GM10266 (cell line): ENCODE results near the gene ADGRL3.

Source experiments
- DNase-seq: peaks from one replicate; pipeline ENCODE4 v3.0.0; 2012; ENCODE audit errors: extremely low spot score
- TF ChIP-seq, protein P1 (sequence below): IDR thresholded peaks from 2 replicates; pipeline ENCODE4 v1.5.1; 2012; ENCODE audit warnings: mild to moderate bottlenecking, low read depth; ENCODE audit not compliant: control insufficient read depth, insufficient read depth; ENCODE audit errors: missing control alignments

Gene ADGRL3

DNA sequence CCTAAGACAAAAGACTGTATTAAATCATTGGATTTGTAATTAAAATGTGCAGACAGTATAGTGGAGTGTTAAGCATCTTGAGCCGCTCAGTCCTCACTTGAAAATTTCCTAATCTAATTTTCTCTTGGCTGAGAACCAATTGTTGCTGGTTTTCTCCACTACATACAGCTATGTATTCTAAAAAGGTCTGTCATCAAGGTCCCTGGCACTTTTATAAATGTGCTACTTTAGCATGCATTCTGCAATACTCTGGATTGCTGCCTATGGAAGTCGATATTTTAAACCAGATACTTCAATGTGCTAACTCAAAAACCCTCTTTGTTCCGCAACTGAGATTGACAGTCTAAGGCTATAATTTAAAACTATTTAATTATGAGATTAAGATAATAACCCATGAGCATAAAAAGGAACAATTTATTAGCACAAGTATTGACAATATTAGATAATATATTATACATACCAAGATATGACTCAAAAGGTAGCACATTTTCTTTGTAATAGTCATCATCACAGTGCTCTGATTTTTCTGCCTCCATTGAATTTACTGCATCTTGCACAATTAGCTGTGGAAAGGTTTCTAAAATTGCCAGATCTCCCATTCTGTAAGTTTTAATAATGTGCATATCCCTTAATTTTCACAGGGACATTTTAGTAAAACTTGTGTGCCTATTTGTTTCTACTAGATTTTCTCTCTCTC, 815.1 kb downstream of the ADGRL3 start:
- TF ChIP-seq, protein P1, sequence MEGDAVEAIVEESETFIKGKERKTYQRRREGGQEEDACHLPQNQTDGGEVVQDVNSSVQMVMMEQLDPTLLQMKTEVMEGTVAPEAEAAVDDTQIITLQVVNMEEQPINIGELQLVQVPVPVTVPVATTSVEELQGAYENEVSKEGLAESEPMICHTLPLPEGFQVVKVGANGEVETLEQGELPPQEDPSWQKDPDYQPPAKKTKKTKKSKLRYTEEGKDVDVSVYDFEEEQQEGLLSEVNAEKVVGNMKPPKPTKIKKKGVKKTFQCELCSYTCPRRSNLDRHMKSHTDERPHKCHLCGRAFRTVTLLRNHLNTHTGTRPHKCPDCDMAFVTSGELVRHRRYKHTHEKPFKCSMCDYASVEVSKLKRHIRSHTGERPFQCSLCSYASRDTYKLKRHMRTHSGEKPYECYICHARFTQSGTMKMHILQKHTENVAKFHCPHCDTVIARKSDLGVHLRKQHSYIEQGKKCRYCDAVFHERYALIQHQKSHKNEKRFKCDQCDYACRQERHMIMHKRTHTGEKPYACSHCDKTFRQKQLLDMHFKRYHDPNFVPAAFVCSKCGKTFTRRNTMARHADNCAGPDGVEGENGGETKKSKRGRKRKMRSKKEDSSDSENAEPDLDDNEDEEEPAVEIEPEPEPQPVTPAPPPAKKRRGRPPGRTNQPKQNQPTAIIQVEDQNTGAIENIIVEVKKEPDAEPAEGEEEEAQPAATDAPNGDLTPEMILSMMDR: no peak
- DNase-seq: no peak

GRCh38 chr4:62018537-62018936, 818.4 kb downstream of the ADGRL3 start:
- TF ChIP-seq, protein P1: no peak
- no peak for DNase-seq

DNA sequence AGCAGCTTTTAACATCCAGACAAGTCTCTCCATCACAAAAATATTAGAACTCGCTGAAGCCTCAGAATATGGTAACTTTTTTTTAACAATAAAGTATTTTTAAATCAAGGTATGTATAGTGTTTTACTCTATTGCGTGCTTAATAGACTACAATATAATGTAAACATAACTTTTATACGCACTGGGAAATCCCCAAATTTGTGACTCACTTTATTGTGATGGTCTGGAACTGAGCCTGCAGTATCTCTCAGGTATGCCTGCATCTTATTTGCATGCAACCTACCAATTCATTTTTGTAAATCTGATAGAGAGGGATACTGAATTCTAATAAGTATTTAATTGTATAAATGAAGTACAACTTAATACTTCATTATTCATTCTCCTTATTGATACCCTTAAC, 823.5 kb downstream of the ADGRL3 start:
- TF ChIP-seq, protein P1: no peak
- no peak for DNase-seq

DNA sequence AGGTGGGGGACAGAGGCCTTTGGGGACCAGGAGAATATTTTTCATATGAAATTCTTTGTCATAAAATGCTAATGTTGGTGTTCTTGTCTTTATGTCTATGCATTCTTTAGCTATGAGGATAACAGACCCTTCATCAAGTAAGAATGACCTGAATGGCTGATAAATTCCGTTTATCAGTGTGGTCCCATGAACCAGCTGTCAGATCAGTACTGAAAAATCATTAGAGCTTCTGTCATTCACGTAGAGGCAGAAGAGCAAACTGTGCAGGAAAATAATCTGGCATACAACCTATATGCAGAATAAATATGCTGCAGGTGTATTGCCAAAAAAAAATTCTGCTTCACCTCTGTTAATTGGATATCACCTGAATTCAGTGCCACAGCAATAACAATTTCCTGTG, 828.6 kb downstream of the ADGRL3 start:
- TF ChIP-seq, protein P1: no peak
- no peak for DNase-seq

DNA sequence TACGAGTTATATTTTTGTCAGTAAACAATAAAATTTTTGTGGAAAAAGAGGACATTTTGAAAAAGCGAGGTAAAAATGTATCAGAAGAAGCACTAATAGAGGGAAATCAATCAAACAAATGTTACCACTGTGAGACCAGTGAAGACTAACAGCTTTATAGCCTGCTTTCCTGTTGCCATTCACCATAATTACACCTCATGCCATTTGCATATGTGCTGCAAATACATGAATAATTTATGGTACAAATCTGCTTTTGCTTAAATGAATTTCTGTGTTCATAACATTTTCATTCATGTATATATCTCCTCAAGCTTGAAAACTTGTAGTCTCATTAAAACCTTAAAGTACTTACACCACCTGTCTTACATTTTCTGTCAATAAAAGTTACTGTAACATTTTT, 830.8 kb downstream of the ADGRL3 start:
- DNase-seq: no peak
- TF ChIP-seq, protein P1: no peak

DNA sequence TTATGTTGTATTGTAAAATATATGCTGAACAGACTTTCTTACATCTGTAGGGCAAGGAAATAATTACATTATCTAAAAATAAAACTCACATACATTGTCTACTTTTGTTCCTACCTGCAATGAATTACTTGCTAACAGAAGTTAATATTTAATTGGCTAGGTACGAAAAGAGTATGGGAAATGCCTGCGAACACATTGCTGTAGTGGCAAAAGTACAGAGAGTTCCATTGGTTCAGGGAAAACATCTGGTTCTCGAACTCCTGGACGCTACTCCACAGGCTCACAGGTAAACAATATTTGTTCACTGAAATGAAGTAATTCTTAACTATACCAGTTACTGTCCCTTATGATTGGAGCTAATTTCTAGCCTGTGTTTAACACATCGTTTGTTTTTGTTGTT, 837.4 kb downstream of the ADGRL3 start:
- TF ChIP-seq, protein P1: no peak
- no peak for DNase-seq

DNA sequence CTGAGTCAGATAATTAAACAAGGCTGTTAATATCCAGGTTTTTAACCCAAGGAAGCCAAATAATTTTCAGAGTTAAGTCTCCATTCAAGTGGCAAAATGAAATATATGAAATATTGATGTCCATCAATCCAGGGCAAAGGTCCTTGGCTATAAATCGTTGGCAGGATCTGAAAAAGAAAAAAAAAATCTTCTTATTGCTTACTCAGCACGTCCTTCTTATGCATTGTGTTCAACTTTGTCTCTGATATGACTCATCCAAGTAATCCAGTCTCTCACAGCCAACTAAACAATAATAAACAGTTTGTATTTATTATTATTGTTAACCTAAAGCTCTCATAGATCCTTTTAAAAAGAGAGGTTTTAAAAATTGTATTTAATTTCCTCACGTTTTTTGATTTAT, 851.2 kb downstream of the ADGRL3 start:
- TF ChIP-seq, protein P1: no peak
- DNase-seq: no peak
